GM12878 (cell line): ENCODE results near the gene TGFBI. TPM values are rescaled to one million over a fixed set of nuclear protein-coding genes. Genes with fewer than 3 reads are reported as not detected.

Source experiments
- ATAC-seq: fragments of 200-7000 bp; cut with Tn5 transposase; 3 replicates; pipeline ENCODE4 v1.9.1; 2020; ENCODE audit warnings: mild to moderate bottlenecking, moderate library complexity
- BruUV-seq: library from RNA; stranded (reverse); fragments of 400-500 nt; replicated peaks from 2 replicates; lab custom pipeline; 2021; lab: Mats Ljungman, UMichigan
- CTCF ChIA-PET: fragments of 300-600 bp; sonication (Branson Sonifier 250); formaldehyde crosslinking; extraction: SDS; loops from one replicate; lab custom pipeline; 2021; ENCODE audit warnings: inconsistent platforms; lab: Yijun Ruan, JAX
- POLR2A ChIA-PET: fragments of 350-600 bp; formaldehyde crosslinking; extraction: SDS; loops from one replicate; lab custom pipeline; 2021; ENCODE audit warnings: inconsistent platforms; lab: Charles Lee
- RAD21 ChIA-PET: fragments of 300-600 bp; sonication (Branson Sonifier 250); formaldehyde crosslinking; loops from one replicate; lab custom pipeline; 2023; ENCODE audit warnings: antibody characterized with exemption; ENCODE audit not compliant: unreplicated experiment; lab: Charles Lee
- SMC1A ChIA-PET: fragments of 300-600 bp; sonication (Branson Sonifier 250); formaldehyde crosslinking; loops from one replicate; lab custom pipeline; 2023; ENCODE audit not compliant: unreplicated experiment, uncharacterized antibody; lab: Charles Lee
- DNase-seq: peaks from one replicate; pipeline ENCODE4 v3.0.0-alpha.2; 2011; ENCODE audit warnings: low read depth, low spot score
- FAIRE-seq: peaks from 3 replicates; lab custom pipeline; 2011; peaks lifted over from hg19 to GRCh38; lab: Jason Lieb, UNC
- H2AFZ ChIP-seq: 2 replicates; pipeline ENCODE4 v1.6.0; 2011; ENCODE audit warnings: low read depth, low read length, control low read depth; ENCODE audit not compliant: control insufficient read depth
- H3K27ac ChIP-seq: 2 replicates; pipeline ENCODE4 v1.5.1; 2011; ENCODE audit warnings: control low read depth; ENCODE audit not compliant: control insufficient read depth, insufficient read depth
- H3K27me3 ChIP-seq, 2 experiments: replicated peaks in 1 of 2; 2 replicates each; pipeline versions ENCODE4 v1.6.0 to v1.6.1; 2011; ENCODE audit warnings: low read length in 1 of 2; ENCODE audit not compliant: control insufficient read depth in 2 of 2, insufficient read depth in 2 of 2
- H3K36me3 ChIP-seq, 2 experiments: 2 replicates each; pipeline ENCODE4 v1.5.1; 2011; ENCODE audit warnings: low read length in 1 of 2; ENCODE audit not compliant: control insufficient read depth in 2 of 2, insufficient read depth in 2 of 2
- H3K4me1 ChIP-seq: 2 replicates; pipeline ENCODE4 v1.6.1; 2011; ENCODE audit warnings: mild to moderate bottlenecking, low read length, moderate library complexity, mixed read lengths; ENCODE audit not compliant: control insufficient read depth, insufficient read depth
- H3K4me2 ChIP-seq: 2 replicates; pipeline ENCODE4 v1.6.0; 2011; ENCODE audit warnings: control low read depth; ENCODE audit not compliant: control insufficient read depth, insufficient read depth
- H3K4me3 ChIP-seq: fragments of 200-600 bp; sonication (generic); 2 replicates; pipeline ENCODE4 v1.5.1; 2016
- H3K79me2 ChIP-seq: 2 replicates; pipeline ENCODE4 v1.6.0; 2011; ENCODE audit warnings: low read length; ENCODE audit not compliant: control insufficient read depth, insufficient read depth
- H3K9ac ChIP-seq: 2 replicates; pipeline ENCODE4 v1.8.0; 2011; ENCODE audit warnings: low read length, control low read depth, mixed read lengths; ENCODE audit not compliant: control insufficient read depth, insufficient read depth
- H3K9me3 ChIP-seq: replicated peaks from 3 replicates; pipeline ENCODE4 v1.5.1; 2011; ENCODE audit warnings: mild to moderate bottlenecking, low read length; ENCODE audit not compliant: control insufficient read depth, insufficient read depth
- H4K20me1 ChIP-seq: 2 replicates; pipeline ENCODE4 v1.6.0; 2011; ENCODE audit not compliant: control insufficient read depth, insufficient read depth
- IKZF2 ChIP-seq, 2 experiments: fragments of 450-650 bp; IDR thresholded peaks; 2 replicates each; pipeline ENCODE4 v1.6.1; 2017; ENCODE audit warnings: mild to moderate bottlenecking in 2 of 2, moderate library complexity in 2 of 2
- IRF3 ChIP-seq: fragments of 450-650 bp; IDR thresholded peaks from 2 replicates; pipeline ENCODE4 v1.6.1; 2014; ENCODE audit warnings: mild to moderate bottlenecking
- MXI1 ChIP-seq: fragments of 150-350 bp; IDR thresholded peaks from 2 replicates; pipeline ENCODE4 v1.6.1; 2011; ENCODE audit warnings: low read depth, mild to moderate bottlenecking, inconsistent platforms, low read length, improper control_type of control experiment
- MYB ChIP-seq: fragments of 150-350 bp; IDR thresholded peaks from 2 replicates; pipeline ENCODE4 v1.6.1; 2014; ENCODE audit warnings: mild to moderate bottlenecking, low read depth, low read length, borderline replicate concordance
- NBN ChIP-seq: fragments of 450-650 bp; IDR thresholded peaks from 2 replicates; pipeline ENCODE4 v1.6.1; 2016
- SUPT20H ChIP-seq: IDR thresholded peaks from 2 replicates; pipeline ENCODE4 v1.6.1; 2011; ENCODE audit warnings: low read depth, mild to moderate bottlenecking, low read length, moderate library complexity, borderline replicate concordance; ENCODE audit not compliant: control insufficient read depth
- ZBED1 ChIP-seq: IDR thresholded peaks from 2 replicates; pipeline ENCODE4 v1.6.1; 2016; ENCODE audit warnings: borderline replicate concordance
- ZNF274 ChIP-seq: IDR thresholded peaks from one replicate; pipeline ENCODE4 v1.8.0; 2011; ENCODE audit not compliant: insufficient read length, insufficient read depth
- WGBS: methylation state at CpG from one replicate; pipeline ENCODE4 v1.1.6; 2016; ENCODE audit warnings: low lambda C conversion rate; ENCODE audit not compliant: insufficient replicate concordance, insufficient coverage; ENCODE audit errors: missing lambda C conversion rate; 5-methylcytosine and 5-hydroxymethylcytosine counted together
- in situ Hi-C: fragments of 300-500 bp; cut with MboI; formaldehyde crosslinking; loops from 9 replicates; pipeline ENCODE4 v1.14.3; 2018; ENCODE audit warnings: mixed read lengths
- intact Hi-C: fragments of 100-400 bp; cut with micrococcal nuclease; formaldehyde crosslinking; loops from one replicate; pipeline ENCODE4 v1.14.2; 2022; ENCODE audit not compliant: unreplicated experiment
- polyA plus RNA-seq, 11 experiments: library from polyadenylated mRNA; depleted of rRNA in 4 of 11; unstranded in 6 of 11; stranded (reverse) in 5 of 11; fragments of >200 nt; fragmentation: Nextera tagmentation in 4 of 11; fragmentation: Illumina TruSeq in 1 of 11; extraction: Ambion mirVana in 4 of 11; extraction: Trizol in 1 of 11; gene quantifications; 1 replicate in 1 of 11; 2 replicates in 10 of 11; pipeline versions ENCODE4 v1.2.1 to v1.2.3, GENCODE V29; 2011 to 2016; ENCODE audit warnings: inconsistent platforms in 2 of 11, missing spikeins in 2 of 11, low read depth in 1 of 11
- total RNA-seq, 4 experiments: library from RNA; depleted of rRNA in 3 of 4; stranded (reverse); fragments of >200 nt in 3 of 4; fragmentation: Illumina TruSeq in 1 of 4; extraction: Trizol in 1 of 4; gene quantifications; 2 replicates each; pipeline versions ENCODE4 v1.2.1 to v1.2.3, GENCODE V29; 2013 to 2021
- TF ChIP-seq, protein P1 (sequence below): fragments of 450-650 bp; conservative IDR thresholded peaks from 2 replicates; pipeline ENCODE4 v1.6.1; 2017; ENCODE audit warnings: mild to moderate bottlenecking, moderate library complexity

Gene TGFBI
- total and polyA plus RNA-seq, 10 of the 15 experiments (the other 5 are each of a cell fraction or from before 2014, with no cell fraction given) = 0.12 to 1.8 (median 0.19) TPM

- Histone ChIP-seq H3K9me3 (no peaks in the 10 kb centered on the region; the same call in 2 of the 3 replicates), H3K4me1 (no peaks in the 10 kb centered on the region), H3K27me3 (no peaks in the 10 kb centered on the region; a peak in 1 of 4 replicates), H4K20me1 (no peaks in the 10 kb centered on the region), H3K9ac (no peak overlapping the region), H3K79me2 (no peaks in the 10 kb centered on the region), H3K4me3 (no peak overlapping the region), H3K36me3 (no peaks in the 10 kb centered on the region), H3K27ac (no peak overlapping the region), H3K4me2 (no peak overlapping the region), H2AFZ (no peak overlapping the region)
- WGBS = 18% methylated on average over 2 of the region's 2 CpGs
- ChIA-PET RAD21 (interaction anchor here (1.3 to 1.5 kb wide), 4 partner anchors 9 to 146 kb away, joined by 4 to 8 read pairs (median 5); no protein-coding TSS in a partner anchor), POLR2A (interaction anchor here (1.4 to 1.5 kb wide), 2 partner anchors 9 to 14 kb away, joined by 3 read pairs; no protein-coding TSS in a partner anchor), SMC1A (interaction anchor here (0.7 to 5.1 kb wide), 6 partner anchors 11 to 176 kb away, joined by 3 to 56 read pairs (median 6); no protein-coding TSS in a partner anchor), CTCF (interaction anchor here (1.1 to 5.9 kb wide), 10 partner anchors 10 to 146 kb away, joined by 3 to 76 read pairs (median 12); no protein-coding TSS in a partner anchor)
- in situ Hi-C loops (no loop called here), intact Hi-C loops (no loop called here)
- no TSS peak for BruUV-seq
- no peak for DNase-seq
- TF ChIP-seq ZNF274 (no peak), NBN (no peak), IKZF2 (IDR thresholded peaks at IDR 0.05) (no peak), SUPT20H (no peak), MXI1 (no peak), IRF3 (no peak), MYB (no peak), ZBED1 (no peak)
- TF ChIP-seq, protein P1, sequence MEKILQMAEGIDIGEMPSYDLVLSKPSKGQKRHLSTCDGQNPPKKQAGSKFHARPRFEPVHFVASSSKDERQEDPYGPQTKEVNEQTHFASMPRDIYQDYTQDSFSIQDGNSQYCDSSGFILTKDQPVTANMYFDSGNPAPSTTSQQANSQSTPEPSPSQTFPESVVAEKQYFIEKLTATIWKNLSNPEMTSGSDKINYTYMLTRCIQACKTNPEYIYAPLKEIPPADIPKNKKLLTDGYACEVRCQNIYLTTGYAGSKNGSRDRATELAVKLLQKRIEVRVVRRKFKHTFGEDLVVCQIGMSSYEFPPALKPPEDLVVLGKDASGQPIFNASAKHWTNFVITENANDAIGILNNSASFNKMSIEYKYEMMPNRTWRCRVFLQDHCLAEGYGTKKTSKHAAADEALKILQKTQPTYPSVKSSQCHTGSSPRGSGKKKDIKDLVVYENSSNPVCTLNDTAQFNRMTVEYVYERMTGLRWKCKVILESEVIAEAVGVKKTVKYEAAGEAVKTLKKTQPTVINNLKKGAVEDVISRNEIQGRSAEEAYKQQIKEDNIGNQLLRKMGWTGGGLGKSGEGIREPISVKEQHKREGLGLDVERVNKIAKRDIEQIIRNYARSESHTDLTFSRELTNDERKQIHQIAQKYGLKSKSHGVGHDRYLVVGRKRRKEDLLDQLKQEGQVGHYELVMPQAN = no peak
- no peak for ATAC-seq
- FAIRE-seq = no peak
Observed at GRCh38 chr5:136065588-136065987, 36.8 kb downstream of the TGFBI start.
